HG03575 (cell line): Measurements from ENCODE around the gene PDS5A.
"Not testable (repeated sequence)": the region's sequence is repeated elsewhere in the genome, so short reads cannot be mapped to it uniquely, and the experiment has no call there.

Experiments used
- ATAC-seq: cut with Tn5 transposase; IDR thresholded peaks from one replicate; pipeline ENCODE4 v1.9.1; 2021; ENCODE audit not compliant: unreplicated experiment, insufficient number of reproducible peaks, low FRiP score; ENCODE audit errors: extremely low read depth

The PDS5A gene

DNA sequence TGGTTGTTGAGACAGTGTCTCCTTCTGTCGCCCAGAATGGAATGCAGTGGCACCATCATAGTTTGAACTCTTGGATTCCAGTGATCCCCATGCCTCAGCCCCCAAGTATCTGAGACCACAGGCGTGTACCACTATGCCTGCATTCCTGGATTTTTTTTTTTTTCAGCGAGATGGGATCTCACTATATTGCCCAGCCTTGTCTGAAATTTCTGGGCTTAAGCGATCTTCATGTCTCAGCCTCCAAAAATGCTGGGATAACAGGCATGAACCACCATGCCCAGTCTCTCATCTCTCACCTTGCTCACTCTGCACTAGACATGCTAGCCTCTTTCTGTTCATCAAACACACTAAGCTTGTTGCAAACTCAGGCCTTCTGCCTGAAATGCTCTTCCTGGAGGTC lies 175.7 kb downstream of the PDS5A start:
- no peak for ATAC-seq

DNA sequence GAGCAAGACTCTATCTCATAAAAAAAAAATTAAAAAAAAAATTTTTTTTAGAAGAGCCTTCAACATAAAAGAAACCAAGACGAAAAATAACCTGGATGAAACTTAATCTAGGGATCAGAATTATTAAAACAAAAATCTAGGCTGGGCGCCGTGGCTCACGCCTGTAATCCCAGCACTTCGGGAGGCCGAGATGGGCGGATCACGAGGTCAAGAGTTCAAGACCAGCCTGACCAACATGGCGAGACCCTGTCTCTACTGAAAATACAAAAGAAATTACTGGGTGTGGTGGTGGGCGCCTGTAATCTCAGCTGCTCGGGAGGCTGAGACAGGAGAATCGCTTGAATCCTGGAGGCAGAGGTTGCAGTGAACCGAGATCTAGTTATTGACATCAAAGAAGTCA lies 184.7 kb downstream of the PDS5A start:
- ATAC-seq: not testable (repeated sequence)

DNA sequence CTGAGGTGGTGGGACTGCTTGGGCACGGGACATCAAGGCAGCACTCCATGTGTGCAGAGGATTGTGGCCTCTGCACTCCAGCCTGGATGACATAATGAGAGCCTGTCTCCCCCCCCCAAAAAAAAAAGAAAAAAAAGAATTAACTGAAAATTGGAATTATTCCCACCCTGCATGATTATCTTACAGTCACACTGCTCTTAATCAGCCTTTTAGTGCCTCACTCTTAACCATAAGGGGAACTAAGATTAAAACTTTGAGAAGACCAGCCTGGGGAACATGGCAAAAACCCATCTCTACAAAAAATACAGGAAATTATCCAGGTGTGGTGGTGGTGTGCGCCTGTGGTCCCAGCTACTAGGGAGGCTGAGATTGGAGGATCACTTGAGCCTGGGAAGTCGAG lies 185.2 kb downstream of the PDS5A start:
- no peak for ATAC-seq

DNA sequence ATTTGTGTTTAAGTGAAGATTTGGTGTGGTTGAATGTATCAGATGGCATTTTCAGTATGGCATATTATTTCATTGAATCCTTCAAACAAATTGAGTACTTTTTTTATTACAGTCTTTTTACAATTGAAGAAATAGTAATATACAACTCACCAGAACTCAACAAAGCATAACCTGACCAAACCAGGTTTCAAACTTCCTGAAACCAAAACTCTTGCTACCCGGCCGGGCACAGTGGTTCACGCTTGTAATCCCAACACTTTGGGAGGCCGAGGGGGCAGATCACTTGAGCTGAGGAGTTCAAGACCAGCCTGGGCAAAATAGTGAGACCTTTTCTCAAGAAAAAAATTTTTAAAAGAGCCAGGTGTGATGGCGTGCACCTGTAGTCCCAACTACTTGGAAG lies 185.6 kb downstream of the PDS5A start:
- no peak for ATAC-seq

DNA sequence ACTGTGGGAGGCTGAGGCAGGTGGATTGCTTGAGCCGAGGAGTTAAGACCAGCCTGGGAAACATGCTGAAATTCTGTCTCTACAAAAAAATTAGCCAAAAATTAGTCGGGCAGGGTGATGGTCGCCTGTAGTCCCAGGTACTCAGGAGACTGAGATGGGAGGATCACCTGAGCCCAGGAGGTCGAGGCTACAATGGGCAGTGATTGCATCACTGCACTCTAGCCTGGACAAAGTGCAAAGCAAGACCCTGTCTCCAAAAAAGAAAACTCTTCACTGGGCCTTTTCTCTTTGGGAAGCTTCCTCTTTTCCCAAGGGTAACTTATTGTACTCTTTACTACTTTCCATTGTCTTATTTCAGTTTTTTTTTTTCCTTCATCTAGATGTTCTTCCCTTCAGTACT lies 190.9 kb downstream of the PDS5A start:
- no peak for ATAC-seq

DNA sequence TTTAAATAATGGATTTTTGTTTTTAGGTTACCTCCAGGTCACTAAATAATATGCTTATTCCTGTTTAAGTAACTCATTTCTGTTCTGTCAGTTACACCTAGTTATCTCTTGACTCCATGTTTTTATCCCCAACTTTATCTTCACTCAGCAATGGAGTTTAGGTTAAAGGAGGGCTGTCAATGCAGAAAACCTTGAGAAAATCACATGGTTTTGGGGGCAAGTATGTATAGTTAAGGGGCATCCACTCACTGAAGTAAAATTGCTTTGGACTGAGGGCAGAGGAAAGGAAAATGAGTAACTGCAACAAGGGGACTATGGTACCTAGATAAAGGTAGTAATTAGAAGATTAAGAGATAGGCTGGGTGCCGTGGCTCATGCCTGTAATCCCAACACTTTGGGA lies 192.6 kb downstream of the PDS5A start:
- ATAC-seq: no peak

DNA sequence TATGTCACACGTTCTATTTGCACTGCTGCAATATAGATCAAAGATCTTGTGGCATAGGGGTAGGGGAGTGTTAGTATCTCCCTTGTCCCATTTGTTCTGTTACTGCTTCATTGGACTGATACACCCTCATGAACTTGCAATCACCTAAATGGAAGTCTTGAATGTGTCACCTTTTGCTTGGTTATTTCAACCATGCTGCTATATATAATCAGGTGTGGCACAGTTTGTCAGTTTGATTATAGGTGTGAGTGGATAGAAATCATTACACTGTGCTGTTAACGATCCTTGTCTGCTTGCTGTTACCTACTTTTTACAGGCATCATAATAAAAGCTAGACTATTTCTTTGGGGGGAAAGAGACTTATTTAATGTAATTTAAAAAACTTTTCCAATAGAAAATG lies 195.7 kb downstream of the PDS5A start:
- not testable (repeated sequence) for ATAC-seq
